H1 (cell line): ENCODE data around the gene TRIM44. TPM values are rescaled to one million over a fixed set of nuclear protein-coding genes. Genes with fewer than 3 reads are reported as not detected.

Experiments
- CTCF ChIA-PET: fragments of 300-600 bp; sonication (Branson Sonifier 250); formaldehyde crosslinking; loops from one replicate; lab custom pipeline; 2021; ENCODE audit not compliant: partially characterized antibody; lab: Charles Lee
- POLR2A ChIA-PET: fragments of 300-600 bp; sonication (Branson Sonifier 250); formaldehyde crosslinking; loops from one replicate; lab custom pipeline; 2021; ENCODE audit warnings: inconsistent platforms; ENCODE audit not compliant: partially characterized antibody; lab: Charles Lee
- DNase-seq, 2 experiments: peaks; one replicate each; pipeline versions ENCODE4 v3.0.0 to v3.0.0-alpha.2; 2010 to 2022; ENCODE audit warnings: low spot score in 2 of 2, low read depth in 1 of 2, mixed read lengths in 1 of 2
- FAIRE-seq: peaks from 2 replicates; lab custom pipeline; 2011; peaks lifted over from hg19 to GRCh38; lab: Jason Lieb, UNC
- H2AFZ ChIP-seq: 2 replicates; pipeline ENCODE4 v1.8.1; 2012; ENCODE audit warnings: low read length, inconsistent platforms
- H2AK5ac ChIP-seq: 2 replicates; pipeline ENCODE4 v1.6.1; 2013; ENCODE audit warnings: low read depth, low read length
- H2BK120ac ChIP-seq: replicated peaks from 2 replicates; pipeline ENCODE3; 2013; ENCODE audit warnings: low read depth, low read length, inconsistent platforms
- H2BK12ac ChIP-seq: 2 replicates; pipeline ENCODE4 v1.6.1; 2013; ENCODE audit warnings: low read depth, low read length
- H2BK15ac ChIP-seq: 2 replicates; pipeline ENCODE4 v1.6.1; 2013; ENCODE audit warnings: low read length
- H2BK20ac ChIP-seq: 2 replicates; pipeline ENCODE4 v1.6.1; 2013; ENCODE audit warnings: low read length
- H2BK5ac ChIP-seq: 2 replicates; pipeline ENCODE4 v1.6.1; 2013; ENCODE audit warnings: low read depth, low read length
- H3K14ac ChIP-seq: 2 replicates; pipeline ENCODE4 v1.6.1; 2013; ENCODE audit warnings: inconsistent platforms; ENCODE audit not compliant: insufficient read length
- H3K18ac ChIP-seq: 2 replicates; pipeline ENCODE4 v1.6.1; 2013; ENCODE audit warnings: low read length; ENCODE audit errors: extremely low read depth
- H3K23ac ChIP-seq: 2 replicates; pipeline ENCODE4 v1.6.1; 2013; ENCODE audit warnings: inconsistent platforms; ENCODE audit not compliant: insufficient read length
- H3K23me2 ChIP-seq: 2 replicates; pipeline ENCODE4 v1.6.1; 2013; ENCODE audit warnings: low read depth, low read length
- H3K27ac ChIP-seq: 2 replicates; pipeline ENCODE4 v1.6.1; 2011; ENCODE audit warnings: low read depth, low read length, inconsistent platforms
- H3K27me3 ChIP-seq, 4 experiments: replicated peaks in 1 of 4; 1 replicate in 1 of 4; 2 replicates in 3 of 4; pipeline versions ENCODE4 v1.6.1 to v1.8.1; 2011 to 2013; ENCODE audit warnings: low read length in 3 of 4, mild to moderate bottlenecking in 3 of 4, inconsistent platforms in 2 of 4, mixed read lengths in 2 of 4, moderate library complexity in 1 of 4; ENCODE audit not compliant: control insufficient read depth in 3 of 4, insufficient read depth in 3 of 4; ENCODE audit errors: extremely low read depth in 1 of 4
- H3K36me3 ChIP-seq, 4 experiments: 2 replicates each; pipeline versions ENCODE4 v1.6.1 to v1.8.1; 2011 to 2013; ENCODE audit warnings: mild to moderate bottlenecking in 4 of 4, low read length in 3 of 4, moderate library complexity in 2 of 4, control low read depth in 1 of 4, inconsistent platforms in 1 of 4; ENCODE audit not compliant: insufficient read depth in 4 of 4, control insufficient read depth in 2 of 4
- H3K4ac ChIP-seq: replicated peaks from 2 replicates; pipeline ENCODE3; 2013; ENCODE audit warnings: low read length, low read depth, mixed read lengths, inconsistent platforms; ENCODE audit not compliant: insufficient read length
- H3K4me1 ChIP-seq, 4 experiments: replicated peaks in 1 of 4; 1 replicate in 1 of 4; 2 replicates in 3 of 4; pipeline versions ENCODE4 v1.6.1 to v1.8.1; 2011 to 2013; ENCODE audit warnings: low read length in 3 of 4, inconsistent platforms in 2 of 4, mixed read lengths in 1 of 4; ENCODE audit not compliant: insufficient read depth in 4 of 4, control insufficient read depth in 3 of 4
- H3K4me2 ChIP-seq, 2 experiments: 2 replicates each; pipeline versions ENCODE4 v1.6.1 to v1.8.1; 2011 to 2013; ENCODE audit warnings: low read depth in 2 of 2, low read length in 2 of 2, control low read depth in 1 of 2, inconsistent platforms in 1 of 2, mild to moderate bottlenecking in 1 of 2; ENCODE audit not compliant: insufficient read depth in 1 of 2
- H3K4me3 ChIP-seq, 4 experiments: fragments of 200-600, 300-600 bp in 1 of 4; sonication (generic), shearing (Covaris generic), sonication (Bioruptor Twin) in 1 of 4; 2 replicates each; pipeline versions ENCODE4 v1.5.1 to v1.8.1; 2011 to 2016; ENCODE audit warnings: low read length in 4 of 4, low read depth in 3 of 4, control low read depth in 2 of 4, inconsistent platforms in 2 of 4, mild to moderate bottlenecking in 2 of 4, mixed read lengths in 1 of 4, moderate library complexity in 1 of 4; ENCODE audit not compliant: insufficient read depth in 2 of 4; ENCODE audit errors: extremely low read depth in 1 of 4
- H3K56ac ChIP-seq: replicated peaks from 2 replicates; pipeline ENCODE3; 2013; ENCODE audit warnings: low read depth, mild to moderate bottlenecking, mixed read lengths, low read length, inconsistent platforms; ENCODE audit not compliant: insufficient read length
- H3K79me1 ChIP-seq: 2 replicates; pipeline ENCODE4 v1.6.1; 2013; ENCODE audit warnings: low read depth, low read length, control low read depth
- H3K79me2 ChIP-seq, 2 experiments: 2 replicates each; pipeline versions ENCODE4 v1.6.1 to v1.8.1; 2012 to 2013; ENCODE audit warnings: low read length in 2 of 2, mild to moderate bottlenecking in 2 of 2, inconsistent platforms in 1 of 2; ENCODE audit not compliant: insufficient read depth in 2 of 2, control insufficient read depth in 1 of 2
- H3K9ac ChIP-seq, 4 experiments: replicated peaks in 1 of 4; 1 replicate in 1 of 4; 2 replicates in 3 of 4; pipeline versions ENCODE4 v1.6.1 to v1.8.1; 2011 to 2013; ENCODE audit warnings: low read depth in 3 of 4, low read length in 3 of 4, control low read depth in 2 of 4, mild to moderate bottlenecking in 2 of 4, moderate library complexity in 2 of 4, inconsistent platforms in 1 of 4; ENCODE audit errors: extremely low read depth in 1 of 4
- H3K9me3 ChIP-seq, 2 experiments: 2 replicates each; pipeline versions ENCODE4 v1.6.1 to v1.8.1; 2012 to 2013; ENCODE audit warnings: mild to moderate bottlenecking in 2 of 2, moderate library complexity in 2 of 2, control low read depth in 1 of 2, inconsistent platforms in 1 of 2, low read depth in 1 of 2, low read length in 1 of 2, mixed read lengths in 1 of 2; ENCODE audit not compliant: insufficient read depth in 2 of 2
- H4K20me1 ChIP-seq, 2 experiments: replicated peaks in 1 of 2; 2 replicates each; pipeline versions ENCODE3 to v1.8.1; 2011 to 2013; ENCODE audit warnings: inconsistent platforms in 2 of 2, low read length in 2 of 2, mild to moderate bottlenecking in 1 of 2; ENCODE audit not compliant: insufficient read depth in 2 of 2, control insufficient read depth in 1 of 2
- H4K5ac ChIP-seq: 2 replicates; pipeline ENCODE4 v1.6.1; 2013; ENCODE audit warnings: low read length, low read depth, mixed read lengths, inconsistent platforms; ENCODE audit not compliant: insufficient read length
- H4K8ac ChIP-seq: 2 replicates; pipeline ENCODE4 v1.8.0; 2013; ENCODE audit warnings: mild to moderate bottlenecking, moderate library complexity, low read length, inconsistent platforms; ENCODE audit not compliant: insufficient read depth; ENCODE audit errors: extremely low read depth
- H4K91ac ChIP-seq: replicated peaks from 2 replicates; pipeline ENCODE3; 2013; ENCODE audit warnings: low read length, mixed read lengths, inconsistent platforms; ENCODE audit not compliant: insufficient read length
- ATF2 ChIP-seq: IDR thresholded peaks from 2 replicates; pipeline ENCODE4 v1.6.1; 2012; ENCODE audit warnings: low read length, inconsistent platforms
- BRCA1 ChIP-seq: IDR thresholded peaks from 2 replicates; pipeline ENCODE4 v1.6.1; 2012; ENCODE audit warnings: low read depth, low read length, improper control_type of control experiment
- RBBP5 ChIP-seq: IDR thresholded peaks from 2 replicates; pipeline ENCODE4 v1.7.1; 2012; ENCODE audit warnings: low read depth, mild to moderate bottlenecking, inconsistent platforms, low read length, moderate library complexity, borderline replicate concordance
- TAF7 ChIP-seq: optimal IDR thresholded peaks from 2 replicates; pipeline ENCODE3; 2011; ENCODE audit warnings: low read depth, mild to moderate bottlenecking, inconsistent platforms, low read length, moderate library complexity, borderline replicate concordance
- WGBS, 2 experiments: shearing (Covaris generic) in 1 of 2; methylation state at CpG; one replicate each; pipeline versions ENCODE4 v1.1.6 to v1.1.7; 2013 to 2015; ENCODE audit warnings: low lambda C conversion rate in 2 of 2, mixed read lengths in 2 of 2, inconsistent platforms in 1 of 2, low coverage in 1 of 2, missing lambda C conversion rate in 1 of 2; ENCODE audit not compliant: insufficient replicate concordance in 2 of 2, insufficient coverage in 1 of 2, insufficient read length in 1 of 2; ENCODE audit errors: extremely low coverage in 1 of 2, missing lambda C conversion rate in 1 of 2; 5-methylcytosine and 5-hydroxymethylcytosine counted together
- polyA plus RNA-seq, 7 experiments: library from polyadenylated mRNA; depleted of rRNA in 3 of 7; stranded (reverse) in 5 of 7; unstranded in 2 of 7; fragments of >200 nt in 5 of 7; fragments of 200-250 nt in 2 of 7; gene quantifications; 1 replicate in 5 of 7; 2 replicates in 1 of 7; 4 replicates in 1 of 7; pipeline versions ENCODE4 v1.2.1 to v1.2.3, GENCODE V29; 2011 to 2013; ENCODE audit warnings: missing spikeins in 2 of 7, mixed read lengths in 2 of 7
- total RNA-seq: library from RNA; stranded (reverse); fragmentation: NEBNext Ultra II Directional; extraction: Animal tissue kit (Norgen Biotek cat#: 25700); gene quantifications from 2 replicates; pipeline ENCODE4 v1.2.1, GENCODE V29; 2021

Gene TRIM44
- total and polyA plus RNA-seq, 2 of the 8 experiments (the other 6 are each of a cell fraction or from before 2014, with no cell fraction given): 13.9 to 34.4 TPM

GRCh38 chr11:35750981-35751663 is 88.5 kb downstream of the TRIM44 start:
- Histone ChIP-seq H2AFZ (no peak overlapping the region), H2BK5ac (no peak overlapping the region), H3K79me1 (no peaks in the 10 kb centered on the region), H4K8ac (no peak overlapping the region), H3K56ac (no peak overlapping the region), H3K27me3 (no peaks in the 10 kb centered on the region), H2AK5ac (no peak overlapping the region), H3K9me3 (no peaks in the 10 kb centered on the region), H4K91ac (no peak overlapping the region), H2BK15ac (no peak overlapping the region), H3K27ac (no peak overlapping the region), H2BK12ac (no peak overlapping the region), H3K18ac (no peak overlapping the region), H3K79me2 (no peaks in the 10 kb centered on the region), H3K14ac (no peak overlapping the region), H4K20me1 (no peaks in the 10 kb centered on the region), H3K4me1 (peaks cover 0 to 6% (median under 1%) of the 10 kb centered on the region in 4 experiments; a peak in 2 of 7 replicates), H3K23ac (no peak overlapping the region), H3K23me2 (no peaks in the 10 kb centered on the region), H3K36me3 (no peaks in the 10 kb centered on the region), H3K4ac (no peak overlapping the region), H3K9ac (no peak overlapping the region), H3K4me3 (no peak overlapping the region), H2BK20ac (no peak overlapping the region), H3K4me2 (no peak overlapping the region), H4K5ac (no peak overlapping the region), H2BK120ac (no peak overlapping the region)
- no peak for DNase-seq
- POLR2A ChIA-PET: interaction anchor here (0.6 kb wide), 1 partner anchor 21 kb away, joined by 3 read pairs; no protein-coding TSS in a partner anchor
- CTCF ChIA-PET: interaction anchor here (0.9 kb wide), 1 partner anchor 204 kb away, joined by 3 read pairs; no protein-coding TSS in a partner anchor
- 93% methylated on average over 4 of the region's 4 CpGs; no CpG with 5 or more reads in 1 of the 2 experiments for WGBS, 2 experiments
- no peak for FAIRE-seq
- no peak for TF ChIP-seq TAF7
- no peak for TF ChIP-seq ATF2
- TF ChIP-seq BRCA1: no peak
- TF ChIP-seq RBBP5: no peak
